GM13976 (cell line): ENCODE data around the gene AKR7A3.

Experiments
- DNase-seq: peaks from one replicate; pipeline ENCODE4 v3.0.0; 2012; ENCODE audit warnings: low spot score
- in situ Hi-C: fragments of 300-500 bp; cut with MboI; formaldehyde crosslinking; loops from one replicate; pipeline ENCODE4 v1.12.0; 2022; ENCODE audit warnings: low sequenced_read_pairs, mixed read lengths, inconsistent platforms; ENCODE audit not compliant: unreplicated experiment
- TF ChIP-seq, protein P1 (sequence below): IDR thresholded peaks from 2 replicates; pipeline ENCODE4 v1.5.1; 2012; ENCODE audit warnings: borderline replicate concordance, mild to moderate bottlenecking; ENCODE audit not compliant: insufficient read depth; ENCODE audit errors: extremely low read depth, missing control alignments, control extremely low read depth

The AKR7A3 gene

DNA sequence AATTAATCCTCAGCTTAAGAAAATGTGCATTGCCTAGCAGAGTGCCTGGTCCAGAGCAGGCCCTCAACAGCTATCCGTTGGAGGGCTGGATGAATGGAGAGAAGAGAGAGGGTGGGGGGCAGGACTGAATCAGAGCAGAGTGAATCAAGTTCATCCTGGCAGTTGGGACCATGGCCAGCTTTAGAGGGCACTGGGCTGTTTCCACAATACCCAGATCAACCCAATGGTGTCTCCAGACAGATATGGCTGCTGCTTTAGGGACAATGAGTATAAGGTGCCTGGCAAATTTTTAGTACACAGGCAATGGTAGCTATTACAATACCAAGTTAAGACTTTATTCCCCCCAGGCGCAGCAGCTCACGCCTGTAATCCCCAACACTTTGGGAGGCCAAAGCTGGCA is 54.3 kb downstream of the AKR7A3 start:
- no peak for DNase-seq
- in situ Hi-C loops, result no loop called here
- TF ChIP-seq, protein P1, sequence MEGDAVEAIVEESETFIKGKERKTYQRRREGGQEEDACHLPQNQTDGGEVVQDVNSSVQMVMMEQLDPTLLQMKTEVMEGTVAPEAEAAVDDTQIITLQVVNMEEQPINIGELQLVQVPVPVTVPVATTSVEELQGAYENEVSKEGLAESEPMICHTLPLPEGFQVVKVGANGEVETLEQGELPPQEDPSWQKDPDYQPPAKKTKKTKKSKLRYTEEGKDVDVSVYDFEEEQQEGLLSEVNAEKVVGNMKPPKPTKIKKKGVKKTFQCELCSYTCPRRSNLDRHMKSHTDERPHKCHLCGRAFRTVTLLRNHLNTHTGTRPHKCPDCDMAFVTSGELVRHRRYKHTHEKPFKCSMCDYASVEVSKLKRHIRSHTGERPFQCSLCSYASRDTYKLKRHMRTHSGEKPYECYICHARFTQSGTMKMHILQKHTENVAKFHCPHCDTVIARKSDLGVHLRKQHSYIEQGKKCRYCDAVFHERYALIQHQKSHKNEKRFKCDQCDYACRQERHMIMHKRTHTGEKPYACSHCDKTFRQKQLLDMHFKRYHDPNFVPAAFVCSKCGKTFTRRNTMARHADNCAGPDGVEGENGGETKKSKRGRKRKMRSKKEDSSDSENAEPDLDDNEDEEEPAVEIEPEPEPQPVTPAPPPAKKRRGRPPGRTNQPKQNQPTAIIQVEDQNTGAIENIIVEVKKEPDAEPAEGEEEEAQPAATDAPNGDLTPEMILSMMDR, result no peak
